ENCODE measurements around the gene PIAS3.

The PIAS3 gene

DNA sequence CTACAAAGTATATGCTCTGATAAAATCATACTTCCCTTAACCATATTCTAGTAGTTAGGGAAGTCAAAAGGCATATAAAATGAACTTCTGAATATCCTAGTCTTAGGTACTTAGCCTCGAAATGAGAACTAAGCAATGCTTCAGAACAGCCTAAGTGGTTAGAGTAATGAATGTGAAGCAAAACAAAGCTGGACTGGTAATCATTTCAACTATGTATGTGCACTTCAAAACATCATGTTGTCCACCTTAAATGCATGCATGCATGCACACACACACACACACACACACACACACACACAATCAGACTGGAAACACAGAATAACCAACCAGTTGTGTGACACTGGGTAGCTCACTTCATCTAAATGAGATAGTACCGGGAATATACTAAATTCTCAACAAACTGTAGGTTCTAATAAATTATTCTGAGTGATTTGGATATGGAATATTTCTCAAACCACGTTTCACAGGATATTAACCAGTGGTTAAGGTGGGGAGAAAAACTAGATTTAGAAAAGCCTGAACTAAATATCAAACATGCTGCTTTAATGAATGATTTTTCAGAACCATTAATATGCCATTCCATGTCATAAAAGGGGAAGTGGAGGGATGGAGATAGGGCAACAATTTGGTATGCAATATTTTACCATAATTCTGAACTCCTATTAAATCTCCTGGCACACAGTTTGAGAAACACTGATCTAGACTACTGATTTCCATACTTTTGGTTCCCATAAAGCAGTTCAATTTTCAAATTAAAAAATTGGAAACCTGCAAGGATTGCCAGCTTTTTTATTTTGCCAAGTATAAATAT lies 54.4 kb downstream of the PIAS3 start:
- H3K4me2 ChIP-seq: no peak overlapping the region

GRCh38 chr1:145799806-145800205 lies 59.1 kb downstream of the PIAS3 start:
- no peak overlapping the region for H2AFZ ChIP-seq (ENCODE audit: low read depth)
- no peaks in the 10 kb centered on the region for H3K27me3 ChIP-seq (ENCODE audit: insufficient read depth, low read depth)
- peaks cover 12% of the 10 kb centered on the region; the same call in 1 of the 2 replicates for H3K36me3 ChIP-seq (ENCODE audit: insufficient read depth)
- 0 out of 2 replicates have a peak, but pooled peaks cover 13% of the 10 kb centered on the region for H4K20me1 ChIP-seq (ENCODE audit: insufficient read depth)
- H3K4me2 ChIP-seq: no peak overlapping the region
- TF ChIP-seq CTCF (conservative IDR thresholded peaks at IDR 0.05; ENCODE audit: low read depth, low read length): no peak
- no peak overlapping the region for H3K27ac ChIP-seq
- peak overlapping the region; percentile 23 for H3K4me3 ChIP-seq (IDR thresholded peaks at IDR 0.05; ENCODE audit: insufficient read depth, low read depth, low read length)
- H3K4me1 ChIP-seq (ENCODE audit: low read depth, poor library complexity, severe bottlenecking): peaks cover 21% of the 10 kb centered on the region
- H3K79me2 ChIP-seq (ENCODE audit: insufficient read depth, low read depth): peaks cover 69% of the 10 kb centered on the region
- no peak overlapping the region for H3K9ac ChIP-seq

More for the DNA sequence above, 54.4 kb downstream of the PIAS3 start:
- H3K36me3 ChIP-seq (ENCODE audit: insufficient read depth): 0 out of 2 replicates have a peak, but pooled peaks cover 3% of the 10 kb centered on the region
- H2AFZ ChIP-seq (ENCODE audit: low read depth): no peak overlapping the region
- no peaks in the 10 kb centered on the region for H3K27me3 ChIP-seq (ENCODE audit: insufficient read depth, low read depth)
- TF ChIP-seq CTCF (conservative IDR thresholded peaks at IDR 0.05; ENCODE audit: low read depth, low read length): no peak
- peaks cover 90% of the 10 kb centered on the region for H3K79me2 ChIP-seq (ENCODE audit: insufficient read depth, low read depth)
- peaks cover 35% of the 10 kb centered on the region for H3K4me1 ChIP-seq (ENCODE audit: low read depth, poor library complexity, severe bottlenecking)
- H3K27ac ChIP-seq: no peak overlapping the region
- H3K9ac ChIP-seq: no peak overlapping the region
- no peak overlapping the region for H3K4me3 ChIP-seq (IDR thresholded peaks at IDR 0.05; ENCODE audit: insufficient read depth, low read depth, low read length)
- H4K20me1 ChIP-seq (ENCODE audit: insufficient read depth): peaks cover 16% of the 10 kb centered on the region; the same call in 1 of the 2 replicates

Data from KMS-11 (cell line).